ENCODE measurements around the gene ITK. TPM values are rescaled to one million over a fixed set of nuclear protein-coding genes. Genes with fewer than 3 reads are reported as not detected.

Gene ITK
- total RNA-seq, 5 donors from 2014 or later (not counting 1 experiment from before 2014, with no cell fraction given), result 286 to 466 (median 338) TPM

- H3K4me1 Mint-ChIP-seq, result peaks cover 81 to 87% (median 82%) of the 10 kb centered on the region in 3 donors
- H3K9me3 Mint-ChIP-seq, result no peaks in the 10 kb centered on the region
- no peak overlapping the region for H3K4me3 ChIP-seq (ENCODE audit: control insufficient read depth in 1 of 2, extremely low read depth in 1 of 2, low read length in 1 of 2)
- H3K27me3 Mint-ChIP-seq, result no peaks in the 10 kb centered on the region
- DNase-seq (no peak), ATAC-seq (replicated peaks in 1 of 4) (no peak)
- peaks cover 46 to 51% of the 10 kb centered on the region in 2 experiments for H3K4me1 ChIP-seq (ENCODE audit: control insufficient read depth in 1 of 2, extremely low read depth in 1 of 2, insufficient read depth in 2 of 2, low read length in 2 of 2)
- H3K27ac Mint-ChIP-seq, result peak overlapping the region; percentile 94 to 95
- no CpG with 5 or more reads among the region's 6 CpGs for WGBS (ENCODE audit: insufficient coverage)
- H3K36me3 Mint-ChIP-seq, result peaks cover 29% of the 10 kb centered on the region
- H3K9me3 ChIP-seq, result no peaks in the 10 kb centered on the region
- no peak overlapping the region for H3K4me3 Mint-ChIP-seq
- H3K36me3 ChIP-seq (ENCODE audit: control insufficient read depth in 2 of 2, extremely low read depth in 1 of 2, insufficient read depth in 1 of 2, low read length in 1 of 2), result peaks cover 3 to 31% of the 10 kb centered on the region in 2 donors
- peak overlapping the region; percentile 80 for H3K27ac ChIP-seq (ENCODE audit: low read length)
- CTCF ChIA-PET, result interaction anchor here in 1 of 2 donors (0.5 to 1.5 kb wide), 3 partner anchors 9 to 474 kb away, joined by 3 to 4 read pairs (median 3); no protein-coding TSS in a partner anchor
- POLR2A ChIA-PET, result interaction anchor here in 1 of 2 donors (0.6 kb wide), 1 partner anchor 103 kb away, joined by 3 read pairs; no protein-coding TSS in a partner anchor
- H3K27me3 ChIP-seq (replicated peaks in 1 of 2; ENCODE audit: control insufficient read depth in 2 of 2, extremely low read depth in 1 of 2, insufficient read depth in 2 of 2, low read length in 1 of 2), result no peaks in the 10 kb centered on the region
Observed at GRCh38 chr5:157258450-157258849, 77.8 kb downstream of the ITK start.

DNA sequence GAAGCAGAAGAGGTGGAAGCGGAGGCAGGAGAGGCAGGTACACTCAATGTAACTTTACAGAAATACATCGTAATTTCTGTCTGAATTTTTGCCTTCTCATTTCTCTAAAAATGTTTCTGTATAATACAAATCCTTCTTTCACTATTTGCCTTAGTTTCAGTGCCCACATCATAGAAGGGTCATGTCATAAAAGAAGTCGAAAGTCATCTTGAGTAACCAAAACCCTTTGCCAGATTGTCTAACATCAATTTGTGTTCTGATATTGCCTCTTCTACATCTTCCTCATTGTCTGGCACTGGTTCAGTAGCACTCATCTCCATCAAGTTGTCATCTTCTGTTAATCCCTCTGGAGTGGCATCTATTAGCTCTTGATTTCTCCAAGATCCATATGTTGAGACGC is 79.1 kb downstream of the ITK start:
- no peak for ATAC-seq (replicated peaks in 1 of 4)
- Mint-ChIP-seq H3K27me3 (no peaks in the 10 kb centered on the region), H3K36me3 (peaks cover 17% of the 10 kb centered on the region), H3K4me3 (no peak overlapping the region), H3K4me1 (peaks cover 78 to 87% (median 82%) of the 10 kb centered on the region in 3 donors), H3K27ac (peak overlapping the region; percentile 62 to 72), H3K9me3 (no peaks in the 10 kb centered on the region)
- WGBS (ENCODE audit: insufficient coverage), result 65% methylated on average over 3 of the region's 4 CpGs
- Histone ChIP-seq H3K27me3 (replicated peaks in 1 of 2; ENCODE audit: control insufficient read depth in 2 of 2, extremely low read depth in 1 of 2, insufficient read depth in 2 of 2, low read length in 1 of 2) (no peaks in the 10 kb centered on the region), H3K36me3 (ENCODE audit: control insufficient read depth in 2 of 2, extremely low read depth in 1 of 2, insufficient read depth in 1 of 2, low read length in 1 of 2) (peaks cover 3 to 18% of the 10 kb centered on the region in 2 donors), H3K27ac (ENCODE audit: low read length) (no peak overlapping the region), H3K4me1 (ENCODE audit: control insufficient read depth in 1 of 2, extremely low read depth in 1 of 2, insufficient read depth in 2 of 2, low read length in 2 of 2) (peaks cover 44 to 51% of the 10 kb centered on the region in 2 experiments), H3K4me3 (ENCODE audit: control insufficient read depth in 1 of 2, extremely low read depth in 1 of 2, low read length in 1 of 2) (no peak overlapping the region), H3K9me3 (no peaks in the 10 kb centered on the region)
- ChIA-PET POLR2A (interaction anchor here in 1 of 2 donors (0.9 kb wide), 1 partner anchor 38 kb away, joined by 3 read pairs; no protein-coding TSS in a partner anchor), CTCF (interaction anchor here in 1 of 2 donors (1.1 to 1.5 kb wide), 2 partner anchors 10 to 44 kb away, joined by 3 read pairs; no protein-coding TSS in a partner anchor)
- DNase-seq, result no peak

DNA sequence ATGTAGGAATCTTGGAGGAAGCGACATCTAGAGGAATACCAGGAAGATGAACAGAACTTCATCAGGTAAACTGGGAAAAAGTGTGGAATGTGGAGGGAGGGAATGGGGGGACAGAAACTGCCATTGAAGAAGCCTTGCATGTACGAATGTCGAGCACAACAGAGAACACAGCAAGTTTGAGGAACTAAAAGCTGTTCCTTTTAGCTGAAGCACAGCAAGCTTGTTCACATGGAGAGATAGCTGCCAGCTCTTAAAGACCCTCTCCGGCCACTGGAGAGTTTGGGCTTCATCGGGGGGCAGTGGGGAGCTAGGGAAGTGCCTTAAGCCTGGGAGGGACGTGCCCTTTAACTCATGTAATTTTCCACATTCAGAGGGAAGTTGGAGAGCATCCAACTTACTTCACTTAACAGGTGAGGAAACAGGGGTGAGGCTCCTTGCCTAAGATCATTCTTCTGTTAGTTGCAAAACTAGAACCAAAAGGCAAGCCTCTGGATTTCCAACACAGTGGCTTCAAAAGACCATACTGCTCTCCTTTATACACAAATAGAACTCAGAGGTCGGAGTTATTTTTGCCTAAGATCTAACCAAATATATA is 83.0 kb downstream of the ITK start:
- Mint-ChIP-seq H3K27ac (peak overlapping the region; percentile 49), H3K36me3 (peaks cover 6% of the 10 kb centered on the region), H3K4me3 (peak overlapping the region in 2 of 3 donors; percentile 17 to 44), H3K27me3 (no peaks in the 10 kb centered on the region), H3K4me1 (peaks cover 69 to 80% (median 78%) of the 10 kb centered on the region in 3 donors), H3K9me3 (no peaks in the 10 kb centered on the region)
- no peaks in the 10 kb centered on the region for H3K9me3 ChIP-seq
- WGBS (ENCODE audit: insufficient coverage), result 87% methylated on average over 3 of the region's 7 CpGs
- CTCF ChIA-PET, result interaction anchor here (0.5 to 1.2 kb wide), 3 partner anchors 9 to 307 kb away, joined by 4 to 5 read pairs (median 5); no protein-coding TSS in a partner anchor
- H3K36me3 ChIP-seq (ENCODE audit: control insufficient read depth in 2 of 2, extremely low read depth in 1 of 2, insufficient read depth in 1 of 2, low read length in 1 of 2), result peaks cover 0 to 8% of the 10 kb centered on the region in 2 donors
- H3K27ac ChIP-seq (ENCODE audit: low read length), result no peak overlapping the region
- POLR2A ChIA-PET, result interaction anchor here (0.6 to 0.9 kb wide), 3 partner anchors 9 to 41 kb away, joined by 3 to 5 read pairs (median 4); no protein-coding TSS in a partner anchor
- H3K4me1 ChIP-seq (ENCODE audit: control insufficient read depth in 1 of 2, extremely low read depth in 1 of 2, insufficient read depth in 2 of 2, low read length in 2 of 2), result peaks cover 37 to 45% of the 10 kb centered on the region in 2 experiments
- ATAC-seq (replicated peaks in 1 of 4), result no peak
- no peaks in the 10 kb centered on the region for H3K27me3 ChIP-seq (replicated peaks in 1 of 2; ENCODE audit: control insufficient read depth in 2 of 2, extremely low read depth in 1 of 2, insufficient read depth in 2 of 2, low read length in 1 of 2)
- DNase-seq, result no peak
- no peak overlapping the region for H3K4me3 ChIP-seq (ENCODE audit: control insufficient read depth in 1 of 2, extremely low read depth in 1 of 2, low read length in 1 of 2)

DNA sequence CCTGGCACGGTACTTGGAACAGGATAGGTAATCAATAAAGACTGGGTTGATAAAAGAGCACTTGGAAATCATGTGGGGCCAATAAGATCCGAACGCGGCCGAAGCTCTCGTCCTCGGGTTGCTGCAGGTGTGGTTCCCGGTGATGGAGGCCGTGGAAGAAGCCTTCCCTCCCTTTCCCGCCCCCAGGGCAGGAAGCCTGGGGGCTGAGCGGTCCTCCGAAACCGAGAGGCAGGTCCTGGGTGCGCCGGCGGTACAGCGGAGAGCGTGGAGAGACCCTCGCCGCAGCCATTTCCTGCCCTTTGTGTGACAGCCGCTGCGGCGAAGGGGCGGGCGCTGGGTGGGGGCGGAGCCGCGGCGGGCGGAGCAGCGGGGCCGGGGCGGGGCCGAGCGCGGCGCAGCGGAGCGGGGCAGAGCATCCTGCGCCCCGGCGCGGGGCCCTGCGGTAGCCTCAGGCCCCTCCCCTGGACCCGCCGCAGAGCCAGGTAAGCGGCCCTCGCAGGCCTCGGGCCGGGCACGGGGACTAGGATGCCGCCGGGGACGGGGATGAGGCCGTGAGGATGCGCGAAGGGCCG is 85.2 kb downstream of the ITK start, which contains the start of gene CYFIP2:
Gene CYFIP2, plus strand, starts transcription at position 410 of the 572 bp plus-strand sequence. CDS start 19,239 bp downstream, outside the sequence.
- no peaks in the 10 kb centered on the region for H3K27me3 Mint-ChIP-seq
- H3K4me1 ChIP-seq (ENCODE audit: control insufficient read depth in 1 of 2, extremely low read depth in 1 of 2, insufficient read depth in 2 of 2, low read length in 2 of 2), result peaks cover 52 to 63% of the 10 kb centered on the region in 2 experiments
- peaks cover 70 to 80% (median 78%) of the 10 kb centered on the region in 3 donors for H3K4me1 Mint-ChIP-seq
- H3K27ac ChIP-seq (ENCODE audit: low read length), result peak within 1 kb of the TSS; percentile 84
- H3K27ac Mint-ChIP-seq, result peak within 1 kb of the TSS; percentile 99
- ChIA-PET POLR2A (interaction anchor here (0.6 to 2.6 kb wide), 4 partner anchors 13 to 640 kb away, joined by 3 to 9 read pairs (median 3); partner anchors contain the start of gene MED7 (in 1 of the 2)), CTCF (interaction anchor here (0.6 to 1.1 kb wide), 3 partner anchors 14 to 85 kb away, joined by 3 to 4 read pairs (median 4); partner anchors contain the start of gene ITK (in 1 of the 2))
- peak within 1 kb of the TSS; percentile 93 to 96 (median 94) for H3K4me3 Mint-ChIP-seq
- ATAC-seq (replicated peaks in 1 of 4) (peak; percentile 89 to 93 (median 90)), DNase-seq (peak; percentile 74 to 93 (median 84))
- H3K9me3 ChIP-seq, result no peaks in the 10 kb centered on the region
- H3K4me3 ChIP-seq (ENCODE audit: control insufficient read depth in 1 of 2, extremely low read depth in 1 of 2, low read length in 1 of 2), result peak within 1 kb of the TSS; percentile 68 to 73
- H3K36me3 ChIP-seq (ENCODE audit: control insufficient read depth in 2 of 2, extremely low read depth in 1 of 2, insufficient read depth in 1 of 2, low read length in 1 of 2), result peaks cover 0 to 24% of the 10 kb centered on the region in 2 donors
- 0% methylated on average over 58 of the region's 58 CpGs for WGBS (ENCODE audit: insufficient coverage)
- H3K36me3 Mint-ChIP-seq, result peaks cover 21% of the 10 kb centered on the region
- no peaks in the 10 kb centered on the region for H3K9me3 Mint-ChIP-seq
- no peaks in the 10 kb centered on the region for H3K27me3 ChIP-seq (replicated peaks in 1 of 2; ENCODE audit: control insufficient read depth in 2 of 2, extremely low read depth in 1 of 2, insufficient read depth in 2 of 2, low read length in 1 of 2)

GRCh38 chr5:157266286-157267007 is 85.8 kb downstream of the ITK start:
- H3K27me3 Mint-ChIP-seq, result no peaks in the 10 kb centered on the region
- ATAC-seq (replicated peaks in 1 of 4) (peak; percentile 36 to 55 (median 52)), DNase-seq (peak in 24 of 35 experiments; percentile 22 to 59 (median 44))
- Histone ChIP-seq H3K9me3 (no peaks in the 10 kb centered on the region), H3K4me3 (ENCODE audit: control insufficient read depth in 1 of 2, extremely low read depth in 1 of 2, low read length in 1 of 2) (peak overlapping the region; percentile 68 to 73), H3K27ac (ENCODE audit: low read length) (peak overlapping the region; percentile 81), H3K4me1 (ENCODE audit: control insufficient read depth in 1 of 2, extremely low read depth in 1 of 2, insufficient read depth in 2 of 2, low read length in 2 of 2) (peaks cover 58 to 69% of the 10 kb centered on the region in 2 experiments), H3K27me3 (replicated peaks in 1 of 2; ENCODE audit: control insufficient read depth in 2 of 2, extremely low read depth in 1 of 2, insufficient read depth in 2 of 2, low read length in 1 of 2) (no peaks in the 10 kb centered on the region), H3K36me3 (ENCODE audit: control insufficient read depth in 2 of 2, extremely low read depth in 1 of 2, insufficient read depth in 1 of 2, low read length in 1 of 2) (peaks cover 0 to 26% of the 10 kb centered on the region in 2 donors)
- peaks cover 25% of the 10 kb centered on the region for H3K36me3 Mint-ChIP-seq
- peak overlapping the region; percentile 91 to 93 (median 92) for H3K4me3 Mint-ChIP-seq
- H3K27ac Mint-ChIP-seq, result peak overlapping the region; percentile 90 to 96
- WGBS (ENCODE audit: insufficient coverage), result under 1% methylated on average over 58 of the region's 62 CpGs
- no peaks in the 10 kb centered on the region for H3K9me3 Mint-ChIP-seq
- H3K4me1 Mint-ChIP-seq, result peaks cover 70 to 80% (median 78%) of the 10 kb centered on the region in 3 donors
- POLR2A ChIA-PET, result interaction anchor here (0.6 to 2.6 kb wide), 3 partner anchors 13 to 121 kb away, joined by 3 to 9 read pairs (median 5); no protein-coding TSS in a partner anchor
- CTCF ChIA-PET, result interaction anchor here in 1 of 2 donors (1.1 to 2.3 kb wide), 6 partner anchors 13 to 124 kb away, joined by 3 to 15 read pairs (median 6); partner anchors contain the start of genes ITK and MED7
